K562 (cell line): Measurements from ENCODE around the gene INCA1. TPM values are rescaled to one million over a fixed set of nuclear protein-coding genes. Genes with fewer than 3 reads are reported as not detected.
A peak's percentile ranks its signal among the peaks of the same experiment; 100 is the strongest.

Source experiments
- ASH1L ChIP-seq: fragments of 450-650 bp; IDR thresholded peaks from 2 replicates; pipeline ENCODE4 v1.6.1; 2018; ENCODE audit warnings: borderline replicate concordance, mild to moderate bottlenecking, low read depth; ENCODE audit not compliant: partially characterized antibody
- CCNT2 ChIP-seq: IDR thresholded peaks from 2 replicates; pipeline ENCODE4 v1.6.1; 2011; ENCODE audit warnings: borderline replicate concordance, low read depth, mild to moderate bottlenecking, moderate library complexity, mixed read lengths, low read length; ENCODE audit not compliant: insufficient read length; ENCODE audit errors: extremely low read depth
- DEAF1 ChIP-seq: fragments of 450-650 bp; formaldehyde crosslinking; IDR thresholded peaks from 2 replicates; pipeline ENCODE4 v1.4.0; 2020; ENCODE audit warnings: mild to moderate bottlenecking, moderate library complexity
- DLX4 ChIP-seq: fragments of 250-450 bp; sonication (Bioruptor Pico); IDR thresholded peaks from 2 replicates; pipeline ENCODE4 v1.6.1; 2021; ENCODE audit warnings: mild to moderate bottlenecking
- GTF2B ChIP-seq: IDR thresholded peaks from 2 replicates; pipeline ENCODE4 v1.6.1; 2011; ENCODE audit not compliant: insufficient read length; ENCODE audit errors: extremely low read depth
- JUN ChIP-seq, 2 experiments: sonication (generic) in 1 of 2; formaldehyde crosslinking in 1 of 2; IDR thresholded peaks; 2 replicates each; pipeline versions ENCODE4 v1.6.1 to v1.8.0; 2012 to 2022; ENCODE audit warnings: borderline replicate concordance in 2 of 2, mild to moderate bottlenecking in 2 of 2, improper control_type of control experiment in 1 of 2, low read depth in 1 of 2, low read length in 1 of 2, missing genetic modification reagents in 1 of 2
- KLF10 ChIP-seq: fragments of 250-450 bp; sonication (Bioruptor Pico); IDR thresholded peaks from 2 replicates; pipeline ENCODE4 v1.6.1; 2021; ENCODE audit warnings: matching md5 sums
- MYNN ChIP-seq, 2 experiments: sonication (generic); formaldehyde crosslinking in 1 of 2; IDR thresholded peaks; 2 replicates each; pipeline versions ENCODE4 v1.5.0 to v1.6.1; 2016 to 2020; ENCODE audit warnings: antibody characterized with exemption in 1 of 2, missing genetic modification reagents in 1 of 2
- NR1H2 ChIP-seq: sonication (generic); formaldehyde crosslinking; IDR thresholded peaks from 2 replicates; pipeline ENCODE4 v1.4.0; 2020; ENCODE audit warnings: mild to moderate bottlenecking, missing genetic modification reagents
- STAT6 ChIP-seq: sonication (generic); formaldehyde crosslinking; IDR thresholded peaks from 2 replicates; pipeline ENCODE4 v1.8.1; 2023; ENCODE audit warnings: mild to moderate bottlenecking, missing genetic modification reagents
- TCF7 ChIP-seq: sonication (generic); IDR thresholded peaks from 2 replicates; pipeline ENCODE4 v1.6.1; 2016; ENCODE audit warnings: antibody characterized with exemption, borderline replicate concordance
- TOE1 ChIP-seq, 2 experiments: fragments of 450-650 bp in 1 of 2; sonication (generic) in 1 of 2; formaldehyde crosslinking in 1 of 2; IDR thresholded peaks; 2 replicates each; pipeline versions ENCODE4 v1.7.1 to v1.8.0; 2016 to 2022; ENCODE audit warnings: borderline replicate concordance in 2 of 2, mild to moderate bottlenecking in 2 of 2, antibody characterized with exemption in 1 of 2, inconsistent platforms in 1 of 2, low read depth in 1 of 2, missing genetic modification reagents in 1 of 2, moderate library complexity in 1 of 2
- ZBED1 ChIP-seq: IDR thresholded peaks from 2 replicates; pipeline ENCODE4 v1.6.1; 2014
- ZNF140 ChIP-seq: fragments of 250-450 bp; sonication (Bioruptor Pico); IDR thresholded peaks from 2 replicates; pipeline ENCODE4 v1.8.0; 2021; ENCODE audit warnings: moderate library complexity, mild to moderate bottlenecking, inconsistent platforms
- ZNF23 ChIP-seq: fragments of 250-450 bp; sonication (Bioruptor Pico); IDR thresholded peaks from 2 replicates; pipeline ENCODE4 v1.4.0; 2020; ENCODE audit warnings: mild to moderate bottlenecking
- ZNF282 ChIP-seq: sonication (generic); formaldehyde crosslinking; IDR thresholded peaks from 2 replicates; pipeline ENCODE4 v1.8.1; 2023; ENCODE audit warnings: missing genetic modification reagents
- ZNF644 ChIP-seq: fragments of 200-800 bp; sonication (Bioruptor generic); IDR thresholded peaks from 2 replicates; pipeline ENCODE4 v1.6.1; 2016; ENCODE audit warnings: low read depth, missing genetic modification characterization, missing compliant biosample characterization
- ZNF740 ChIP-seq, 3 experiments: fragments of 200-800 bp in 1 of 3; sonication (Bioruptor generic) in 1 of 3; sonication (generic) in 1 of 3; formaldehyde crosslinking in 1 of 3; IDR thresholded peaks; 2 replicates each; pipeline versions ENCODE4 v1.6.1 to v1.8.0; 2016 to 2022; ENCODE audit warnings: mild to moderate bottlenecking in 2 of 3, missing compliant biosample characterization in 2 of 3, missing genetic modification characterization in 2 of 3, missing genetic modification reagents in 1 of 3
- ZZZ3 ChIP-seq: fragments of 450-650 bp; IDR thresholded peaks from 2 replicates; pipeline ENCODE4 v1.6.1; 2016; ENCODE audit warnings: antibody characterized with exemption, mild to moderate bottlenecking, moderate library complexity
- polyA plus RNA-seq, 8 experiments: library from polyadenylated mRNA; depleted of rRNA in 4 of 8; stranded (reverse) in 5 of 8; unstranded in 3 of 8; fragments of >200 nt; fragmentation: Nextera tagmentation in 2 of 8; fragmentation: Illumina TruSeq in 1 of 8; extraction: Ambion mirVana in 2 of 8; extraction: Trizol in 1 of 8; gene quantifications; 2 replicates each; pipeline versions ENCODE4 v1.2.1 to v1.2.3, GENCODE V29; 2011 to 2014; ENCODE audit warnings: inconsistent platforms in 1 of 8, missing spikeins in 1 of 8
- total RNA-seq, 7 experiments: library from RNA; depleted of rRNA in 6 of 7; stranded (reverse); fragments of >200 nt in 6 of 7; fragmentation: Illumina TruSeq in 2 of 7; extraction: Trizol in 2 of 7; gene quantifications; 2 replicates each; pipeline versions ENCODE4 v1.2.1 to v1.2.3, GENCODE V29; 2011 to 2021; ENCODE audit warnings: low replicate concordance in 1 of 7

INCA1 gene
- total and polyA plus RNA-seq, 9 of the 15 experiments (the other 6 are each of a cell fraction or from before 2014, with no cell fraction given), result 0.08 to 0.50 (median 0.13) TPM; not detected in 4

GRCh38 chr17:4986951-4987766 lies 10.2 kb downstream of the INCA1 start, which contains the start of gene CAMTA2 (continued):
- TF ChIP-seq DLX4 (CRISPR knock-in tag) (no peak), ZNF644 (tag) (no peak), ZNF23 (CRISPR knock-in tag) (no peak), MYNN (IDR thresholded peaks at IDR 0.05) (no peak), MYNN (CRISPR knock-in tag; IDR thresholded peaks at IDR 0.05) (no peak), TCF7 (no peak), CCNT2 (peak; percentile 79), STAT6 (CRISPR knock-in tag) (no peak), ZZZ3 (no peak), DEAF1 (no peak), ZNF282 (CRISPR knock-in tag) (no peak), KLF10 (no peak), ZBED1 (no peak), ZNF740 (CRISPR knock-in tag; IDR thresholded peaks at IDR 0.05) (peak; percentile 94), ZNF740 (tag; IDR thresholded peaks at IDR 0.05) (peak in 1 of 2 experiments; percentile 80; a peak in 2 of 4 replicates), NR1H2 (no peak), ASH1L (no peak), TOE1 (IDR thresholded peaks at IDR 0.05; ENCODE audit: borderline replicate concordance) (0 out of 2 replicates have a peak, but pooled peaks have one; percentile 24), TOE1 (CRISPR knock-in tag; IDR thresholded peaks at IDR 0.05; ENCODE audit: borderline replicate concordance, low read depth) (no peak), JUN (IDR thresholded peaks at IDR 0.05; ENCODE audit: borderline replicate concordance, low read depth, low read length) (no peak), JUN (CRISPR knock-in tag; IDR thresholded peaks at IDR 0.05; ENCODE audit: borderline replicate concordance) (peak; percentile 69; the same call in 1 of the 2 replicates), ZNF140 (CRISPR knock-in tag) (no peak), GTF2B (no peak)
